A549 (cell line): ENCODE measurements around the gene AIRE.

Experiments used
- EP300 ChIP-seq, 2 experiments: fragments of >200 bp; sonication (Bioruptor Twin); formaldehyde crosslinking; IDR thresholded peaks; 2 replicates in 1 of 2; 3 replicates in 1 of 2; pipeline ENCODE4 v1.6.1; 2016 to 2017
- HOXB13 ChIP-seq: fragments of 250-450 bp; sonication (Bioruptor Pico); IDR thresholded peaks from 2 replicates; pipeline ENCODE4 v1.5.0; 2020; ENCODE audit warnings: low read depth, mild to moderate bottlenecking, moderate library complexity
- JUN ChIP-seq, 2 experiments: fragments of >200 bp; sonication (Bioruptor Twin); formaldehyde crosslinking; IDR thresholded peaks; 2 replicates in 1 of 2; 3 replicates in 1 of 2; pipeline ENCODE4 v1.6.1; 2016 to 2017
- MAZ ChIP-seq: fragments of 150-350 bp; IDR thresholded peaks from 2 replicates; pipeline ENCODE4 v1.6.1; 2014; ENCODE audit warnings: antibody characterized with exemption, low read depth, low read length, borderline replicate concordance
- POLR2A ChIP-seq: IDR thresholded peaks from 2 replicates; pipeline ENCODE4 v1.6.1; 2012; ENCODE audit warnings: mild to moderate bottlenecking, low read length
- SMC3 ChIP-seq: fragments of >200 bp; sonication (Bioruptor Twin); formaldehyde crosslinking; IDR thresholded peaks from 3 replicates; pipeline ENCODE4 v1.6.1; 2018; ENCODE audit warnings: inconsistent platforms
- SREBF2 ChIP-seq: fragments of 450-650 bp; IDR thresholded peaks from 2 replicates; pipeline ENCODE4 v1.6.1; 2014; ENCODE audit warnings: mild to moderate bottlenecking, moderate library complexity
- ZNF302 ChIP-seq: fragments of 250-450 bp; sonication (Bioruptor Pico); IDR thresholded peaks from 2 replicates; pipeline ENCODE4 v1.9.0; 2021; ENCODE audit warnings: inconsistent platforms, mild to moderate bottlenecking, moderate library complexity
- TF ChIP-seq, protein P1 (sequence below): fragments of >200 bp; sonication (Bioruptor Twin); formaldehyde crosslinking; IDR thresholded peaks from 3 replicates; pipeline ENCODE4 v1.5.1; 2016

DNA sequence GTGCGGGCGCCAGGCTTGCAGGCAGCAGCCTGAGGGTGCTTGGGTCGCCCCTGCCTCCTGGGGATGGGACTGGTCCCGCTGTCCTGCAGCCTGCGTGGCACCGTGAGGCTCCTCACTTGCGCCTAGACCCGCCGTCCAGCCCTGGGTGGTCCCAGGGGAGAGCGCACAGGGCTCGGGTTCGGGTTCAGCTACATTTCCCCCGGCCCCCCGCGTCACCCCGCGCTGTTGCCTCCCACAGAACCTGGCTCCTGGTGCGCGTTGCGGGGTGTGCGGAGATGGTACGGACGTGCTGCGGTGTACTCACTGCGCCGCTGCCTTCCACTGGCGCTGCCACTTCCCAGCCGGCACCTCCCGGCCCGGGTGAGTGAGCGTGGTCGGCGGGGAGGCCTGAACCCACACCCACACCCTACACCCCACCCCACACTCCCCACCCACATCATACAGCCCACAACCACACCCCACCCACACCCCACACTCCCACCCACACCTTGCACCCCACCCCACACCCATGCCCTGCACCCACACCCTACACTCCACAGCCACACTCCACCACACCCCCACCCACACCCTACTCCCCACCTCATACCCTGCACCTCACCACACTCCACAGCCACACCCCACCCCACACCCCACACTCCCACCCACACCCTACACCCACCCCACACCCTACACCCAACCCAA lies 8.0 kb downstream of the AIRE start:
- TF ChIP-seq EP300 (IDR thresholded peaks at IDR 0.05) (no peak), MAZ (no peak), SREBF2 (no peak), JUN (IDR thresholded peaks at IDR 0.05) (no peak), ZNF302 (CRISPR knock-in tag) (no peak), HOXB13 (CRISPR knock-in tag) (no peak), SMC3 (no peak), POLR2A (no peak)
- TF ChIP-seq, protein P1, sequence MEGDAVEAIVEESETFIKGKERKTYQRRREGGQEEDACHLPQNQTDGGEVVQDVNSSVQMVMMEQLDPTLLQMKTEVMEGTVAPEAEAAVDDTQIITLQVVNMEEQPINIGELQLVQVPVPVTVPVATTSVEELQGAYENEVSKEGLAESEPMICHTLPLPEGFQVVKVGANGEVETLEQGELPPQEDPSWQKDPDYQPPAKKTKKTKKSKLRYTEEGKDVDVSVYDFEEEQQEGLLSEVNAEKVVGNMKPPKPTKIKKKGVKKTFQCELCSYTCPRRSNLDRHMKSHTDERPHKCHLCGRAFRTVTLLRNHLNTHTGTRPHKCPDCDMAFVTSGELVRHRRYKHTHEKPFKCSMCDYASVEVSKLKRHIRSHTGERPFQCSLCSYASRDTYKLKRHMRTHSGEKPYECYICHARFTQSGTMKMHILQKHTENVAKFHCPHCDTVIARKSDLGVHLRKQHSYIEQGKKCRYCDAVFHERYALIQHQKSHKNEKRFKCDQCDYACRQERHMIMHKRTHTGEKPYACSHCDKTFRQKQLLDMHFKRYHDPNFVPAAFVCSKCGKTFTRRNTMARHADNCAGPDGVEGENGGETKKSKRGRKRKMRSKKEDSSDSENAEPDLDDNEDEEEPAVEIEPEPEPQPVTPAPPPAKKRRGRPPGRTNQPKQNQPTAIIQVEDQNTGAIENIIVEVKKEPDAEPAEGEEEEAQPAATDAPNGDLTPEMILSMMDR: no peak
